Measurements from ENCODE around the gene ROCK2. TPM values are rescaled to one million over a fixed set of nuclear protein-coding genes. Genes with fewer than 3 reads are reported as not detected.

Gene ROCK2
- total RNA-seq, 2 donors from 2014 or later: 41.1 to 47.6 TPM

DNA sequence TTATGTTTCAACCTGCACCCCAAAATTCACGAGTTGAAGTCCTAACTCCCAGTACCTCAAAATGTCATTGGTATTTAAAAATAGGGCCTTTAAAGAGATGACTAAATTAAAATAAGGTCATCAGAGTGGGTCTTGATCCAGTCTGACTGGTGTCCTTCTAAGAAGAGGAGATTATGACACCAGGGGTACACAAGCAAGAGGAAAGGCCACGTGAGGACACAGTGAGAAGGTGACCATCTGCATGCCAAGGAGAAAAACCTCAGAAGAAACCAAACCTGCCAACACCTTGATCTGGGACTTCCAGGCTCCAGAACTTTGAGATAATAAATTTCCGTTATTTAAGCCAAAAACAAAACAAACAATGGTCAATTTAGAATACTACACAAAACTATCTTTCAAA is 22.6 kb downstream of the ROCK2 start:
- intact Hi-C loops (cut with DNase I): no loop called here
- ATAC-seq: no peak
- no peak for DNase-seq

DNA sequence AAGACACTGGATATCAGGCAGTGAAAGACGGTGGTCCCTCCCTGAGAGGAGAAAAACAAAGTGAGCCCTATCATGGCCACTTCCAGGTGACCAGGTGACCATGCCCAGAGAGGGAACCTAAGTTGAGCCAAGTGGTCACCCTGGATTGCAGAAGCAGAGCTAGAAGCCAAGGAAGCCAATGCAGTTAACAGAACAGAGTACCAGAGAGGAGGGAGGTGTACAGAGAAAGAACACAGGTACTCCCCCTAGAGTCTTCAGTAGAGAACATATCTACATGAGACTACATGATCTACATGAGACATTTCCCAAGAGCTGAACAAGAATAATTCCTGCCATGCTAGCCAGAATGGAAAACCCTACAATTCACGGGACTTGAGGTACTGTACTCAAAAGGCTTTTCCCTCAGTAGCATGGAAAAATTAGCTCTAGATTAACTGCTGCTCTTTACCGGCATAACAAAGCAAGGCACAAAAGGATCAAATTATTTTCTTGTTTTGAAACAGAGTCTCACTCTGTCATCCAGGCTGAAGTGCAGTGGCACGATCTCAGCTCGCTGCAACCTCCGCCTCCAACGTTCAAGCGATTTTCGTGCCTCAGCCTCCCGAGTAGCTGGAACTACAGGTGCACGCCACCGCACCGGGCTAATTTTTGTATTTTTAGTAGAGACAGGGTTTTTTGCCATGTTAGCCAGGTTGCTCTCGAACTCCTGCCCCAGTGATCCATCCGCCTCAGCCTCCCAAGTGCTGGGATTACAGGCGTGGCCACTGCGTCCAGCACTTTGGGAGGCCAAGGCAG is 23.5 kb downstream of the ROCK2 start:
- ATAC-seq (no peak), DNase-seq (no peak)
- intact Hi-C loops (cut with DNase I): no loop called here

DNA sequence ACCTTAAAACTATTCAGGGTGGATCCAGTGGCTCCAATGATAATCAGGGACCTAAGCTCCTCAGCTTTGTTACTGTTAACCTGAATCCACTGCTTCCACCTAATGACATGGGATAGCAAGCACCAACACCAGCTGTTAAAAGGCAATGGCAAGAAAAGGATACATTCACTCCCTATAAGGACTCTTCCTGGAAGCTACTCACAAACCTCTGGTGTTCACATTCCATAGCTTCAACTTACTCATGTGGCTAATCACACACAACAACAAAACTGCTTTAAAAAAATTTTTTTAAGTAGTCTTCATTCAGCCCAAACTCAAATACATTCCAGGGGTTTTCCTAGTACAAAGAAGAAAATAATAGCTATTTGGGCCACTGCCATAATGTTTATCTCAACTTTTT is 24.5 kb downstream of the ROCK2 start:
- intact Hi-C loops (cut with DNase I): no loop called here
- ATAC-seq (no peak), DNase-seq (no peak)

DNA sequence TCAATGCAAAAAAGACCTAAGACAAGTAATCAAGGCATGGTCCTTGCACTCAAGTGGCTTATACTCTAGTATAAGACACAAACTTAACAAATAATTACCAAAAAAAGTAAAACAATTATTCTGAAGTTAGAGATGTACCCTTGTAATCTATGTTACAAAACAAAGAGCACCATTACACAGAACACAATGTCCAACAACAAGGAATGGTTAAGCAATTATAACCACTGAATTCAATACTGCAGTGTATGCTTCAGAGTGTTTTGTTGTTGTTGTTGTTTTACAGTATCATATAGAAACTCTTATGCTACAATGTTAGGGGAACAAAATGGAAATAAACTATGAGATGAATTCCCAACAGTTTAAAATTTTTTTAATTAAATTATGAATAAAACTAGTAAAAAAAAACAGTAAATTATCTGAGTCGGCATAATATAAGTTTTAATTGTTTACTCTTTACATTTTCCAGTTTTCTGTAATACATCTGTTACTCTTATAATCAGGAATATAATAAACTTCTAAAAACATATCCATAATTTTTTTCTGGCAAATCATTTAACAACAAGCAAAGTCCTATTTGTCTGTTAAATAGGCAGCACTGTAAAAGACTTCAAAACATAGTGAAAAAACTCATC is 29.2 kb downstream of the ROCK2 start:
- ATAC-seq (no peak), DNase-seq (no peak)
- intact Hi-C loops (cut with DNase I): no loop called here

DNA sequence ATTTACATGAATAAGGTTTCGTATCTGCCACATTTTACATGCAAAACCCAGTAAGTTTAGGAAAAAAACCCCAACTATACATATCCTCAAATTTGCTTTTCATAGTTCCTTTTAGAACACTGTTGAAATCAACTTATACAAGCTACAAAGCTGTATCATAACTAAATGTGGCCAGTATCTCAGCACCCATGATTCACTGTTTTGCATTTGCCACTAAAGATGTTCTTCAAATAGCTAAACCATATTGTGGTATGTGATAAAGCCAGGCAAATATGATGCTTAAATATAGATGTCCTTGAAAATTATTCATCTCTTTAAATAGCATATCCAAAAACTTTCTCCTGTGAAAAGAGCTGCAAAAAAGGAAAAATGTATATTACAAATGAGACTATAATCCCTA is 29.9 kb downstream of the ROCK2 start:
- ATAC-seq (no peak), DNase-seq (no peak)
- intact Hi-C loops (cut with DNase I): no loop called here

DNA sequence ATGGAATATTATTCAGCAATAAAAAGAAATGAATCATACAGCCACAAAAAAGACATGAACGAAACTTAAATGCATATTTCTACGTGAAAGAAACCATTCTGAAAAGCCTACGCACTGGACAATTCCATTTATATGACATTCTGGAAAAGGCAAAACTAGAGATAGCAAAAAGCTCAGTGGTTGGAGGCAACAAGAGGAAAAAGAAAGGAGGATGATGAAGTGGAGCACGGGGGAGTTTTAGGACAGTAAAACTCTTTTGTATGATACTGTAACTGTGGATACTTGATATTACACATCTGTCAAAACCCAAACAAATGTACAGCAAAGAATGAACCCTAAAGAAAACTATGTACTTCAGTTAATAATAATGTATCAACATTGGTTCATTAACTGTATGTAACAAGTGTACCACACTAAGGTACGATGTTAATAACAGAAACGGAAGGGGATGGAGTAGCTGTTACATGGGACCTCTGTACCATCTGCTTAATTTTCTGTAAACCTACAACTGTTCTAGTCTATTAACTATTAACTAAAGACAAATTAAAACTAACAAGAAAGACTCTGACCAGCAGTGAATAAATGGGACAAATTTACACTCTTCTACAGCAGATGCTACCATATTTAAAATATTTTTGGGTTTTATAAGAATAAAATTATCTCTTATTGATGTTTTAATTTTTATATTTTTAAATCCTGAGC is 31.5 kb downstream of the ROCK2 start:
- no peak for DNase-seq
- no peak for ATAC-seq
- intact Hi-C loops (cut with DNase I): no loop called here

DNA sequence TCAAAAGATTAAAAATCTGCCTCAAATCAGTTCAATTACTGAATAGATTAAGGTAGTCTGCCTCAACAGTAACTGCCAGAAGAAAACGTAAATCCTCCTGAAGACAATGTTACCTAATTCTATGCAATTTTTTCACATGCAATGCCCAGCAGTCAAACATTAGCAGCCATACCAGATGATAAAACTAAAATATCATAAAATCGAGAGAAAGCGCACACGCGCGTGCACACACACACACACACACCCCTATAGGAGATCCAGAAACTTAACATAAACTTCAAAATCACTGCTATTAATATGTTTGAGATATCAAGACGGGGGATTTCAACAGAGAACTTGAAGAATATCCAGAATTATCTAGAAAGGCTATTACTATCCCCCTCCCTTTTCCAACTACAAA is 32.9 kb downstream of the ROCK2 start:
- intact Hi-C loops (cut with DNase I): no loop called here
- ATAC-seq: no peak

DNA sequence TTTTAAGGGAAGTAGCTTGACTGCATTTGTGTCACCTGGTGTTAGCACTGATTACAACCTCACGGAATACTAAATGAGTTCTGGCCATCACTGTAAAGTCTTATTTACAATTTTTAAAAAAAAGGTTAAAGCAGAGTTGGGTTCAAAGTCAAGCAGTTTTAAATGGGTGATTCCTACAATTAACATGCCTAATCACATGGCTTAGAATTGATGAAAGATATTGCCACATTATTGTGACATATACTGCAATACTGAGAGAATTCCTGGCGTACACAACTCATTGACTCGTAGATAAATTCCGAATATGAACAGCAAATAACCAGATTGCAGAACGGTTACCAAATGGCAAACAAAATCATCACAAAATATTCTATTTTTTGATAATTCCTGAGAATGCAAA is 34.2 kb downstream of the ROCK2 start:
- no peak for ATAC-seq

More for the DNA sequence above, 32.9 kb downstream of the ROCK2 start:
- no peak for DNase-seq

DNA sequence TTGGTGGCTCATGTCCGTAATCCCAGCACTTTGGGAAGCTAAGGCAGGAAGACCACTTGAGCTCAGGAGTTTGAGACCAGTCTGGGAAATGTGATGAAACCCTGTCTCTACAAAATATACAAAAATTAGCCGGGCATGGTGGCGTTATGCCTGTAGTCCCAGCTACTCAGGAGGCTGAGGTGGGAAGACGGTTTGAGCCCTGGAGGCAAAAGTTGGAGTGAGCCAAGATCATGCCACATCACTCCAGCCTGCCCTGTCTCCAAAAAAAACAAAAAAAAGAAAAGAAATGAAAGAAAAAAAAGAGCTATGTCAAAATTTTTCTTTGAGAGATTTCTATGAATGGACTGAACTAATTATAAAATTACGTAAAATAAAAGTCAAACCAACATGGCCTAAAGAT is 34.7 kb downstream of the ROCK2 start:
- DNase-seq (no peak), ATAC-seq (no peak)
- intact Hi-C loops (cut with DNase I): no loop called here

More for the DNA sequence above, 34.2 kb downstream of the ROCK2 start:
- intact Hi-C loops (cut with DNase I): no loop called here
- no peak for DNase-seq

DNA sequence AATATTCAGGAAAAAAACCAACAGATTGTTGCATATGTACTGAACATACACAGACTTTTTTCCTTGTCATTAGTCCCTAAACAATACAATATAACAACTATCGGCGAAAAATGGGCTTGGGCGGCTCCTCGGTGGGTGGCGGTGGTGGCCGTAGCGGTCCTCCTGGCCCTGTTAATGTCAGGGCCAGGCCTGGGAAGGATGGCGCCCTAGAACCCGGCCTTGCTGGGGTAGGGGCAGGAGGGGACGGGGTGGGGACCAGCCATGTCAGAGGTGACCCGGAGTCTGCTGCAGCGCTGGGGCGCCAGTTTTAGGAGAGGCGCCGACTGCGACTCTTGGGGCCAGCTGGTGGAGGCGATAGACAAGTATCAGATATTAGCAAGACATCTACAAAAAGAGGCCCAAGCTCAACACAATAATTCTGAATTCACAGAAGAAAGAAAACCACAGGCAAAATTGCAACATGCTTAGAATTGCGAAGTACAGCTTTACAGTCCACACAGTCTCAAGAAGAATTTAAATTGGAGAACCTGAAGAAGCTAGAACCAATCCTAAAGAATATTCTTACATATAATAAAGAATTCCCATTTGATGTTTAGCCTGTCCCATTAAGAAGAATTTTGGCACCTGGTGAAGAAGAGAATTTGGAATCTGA is 36.5 kb downstream of the ROCK2 start:
- intact Hi-C loops (cut with DNase I): no loop called here
- ATAC-seq (no peak), DNase-seq (no peak)

DNA sequence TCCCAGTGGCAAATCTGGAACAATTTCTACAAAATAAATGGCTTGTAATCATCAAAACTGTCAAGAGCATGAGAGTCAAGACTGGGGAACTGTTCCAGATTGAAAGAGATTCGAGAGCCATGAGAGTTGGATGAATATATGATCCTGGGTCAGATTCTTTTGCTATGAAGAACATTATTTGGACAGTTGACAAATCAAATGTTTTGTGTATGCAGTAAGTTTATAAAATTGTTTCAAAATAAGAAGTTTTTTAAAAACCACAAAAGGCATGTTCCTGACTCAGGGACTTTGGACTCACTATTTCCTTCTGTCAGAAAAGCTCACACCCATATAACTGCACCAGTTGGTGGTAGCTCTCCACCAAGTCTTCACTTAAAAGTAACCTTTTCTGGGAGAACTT is 38.5 kb downstream of the ROCK2 start:
- peak in 1 of 2 donors; percentile 73 for ATAC-seq
- DNase-seq: no peak
- intact Hi-C loops (cut with DNase I): no loop called here

DNA sequence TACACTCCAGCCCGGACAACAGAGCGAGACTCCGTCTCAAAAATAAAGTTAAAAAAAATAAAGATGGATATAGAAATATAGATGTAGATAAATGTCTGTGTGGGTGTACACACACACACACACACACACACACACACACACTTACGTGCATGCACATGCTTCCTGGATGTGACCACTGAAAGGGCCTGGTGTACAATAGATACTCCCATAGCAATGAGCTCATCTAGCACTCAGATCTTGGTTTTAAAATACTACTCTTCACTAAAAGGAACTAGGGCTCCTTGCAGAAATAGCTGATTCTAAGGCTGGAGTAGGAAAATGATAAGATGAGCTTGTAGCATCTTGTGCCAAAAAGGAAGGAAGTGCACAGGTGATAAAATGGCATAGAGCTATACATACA is 39.1 kb downstream of the ROCK2 start:
- no peak for DNase-seq
- no peak for ATAC-seq
- intact Hi-C loops (cut with DNase I): no loop called here

DNA sequence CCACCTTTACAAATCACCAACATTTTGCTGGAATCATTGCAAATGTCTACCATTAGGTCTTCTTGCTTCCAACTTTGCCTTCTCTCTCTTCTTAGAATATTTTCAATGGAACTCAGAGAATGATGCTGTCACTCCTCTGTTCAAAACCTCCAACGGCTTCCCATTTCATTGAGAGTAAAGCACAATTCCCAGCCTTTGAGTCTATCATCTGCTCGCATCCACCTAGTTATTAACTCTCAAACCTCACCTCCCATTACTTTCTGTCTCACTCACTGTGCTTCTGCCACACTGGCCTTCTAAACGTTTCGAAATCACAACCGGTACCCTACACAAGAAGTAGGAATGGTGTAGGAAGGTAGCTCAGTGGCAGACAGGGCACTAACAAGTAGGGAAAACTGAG is 40.0 kb downstream of the ROCK2 start:
- intact Hi-C loops (cut with DNase I): no loop called here
- DNase-seq (no peak), ATAC-seq (no peak)

DNA sequence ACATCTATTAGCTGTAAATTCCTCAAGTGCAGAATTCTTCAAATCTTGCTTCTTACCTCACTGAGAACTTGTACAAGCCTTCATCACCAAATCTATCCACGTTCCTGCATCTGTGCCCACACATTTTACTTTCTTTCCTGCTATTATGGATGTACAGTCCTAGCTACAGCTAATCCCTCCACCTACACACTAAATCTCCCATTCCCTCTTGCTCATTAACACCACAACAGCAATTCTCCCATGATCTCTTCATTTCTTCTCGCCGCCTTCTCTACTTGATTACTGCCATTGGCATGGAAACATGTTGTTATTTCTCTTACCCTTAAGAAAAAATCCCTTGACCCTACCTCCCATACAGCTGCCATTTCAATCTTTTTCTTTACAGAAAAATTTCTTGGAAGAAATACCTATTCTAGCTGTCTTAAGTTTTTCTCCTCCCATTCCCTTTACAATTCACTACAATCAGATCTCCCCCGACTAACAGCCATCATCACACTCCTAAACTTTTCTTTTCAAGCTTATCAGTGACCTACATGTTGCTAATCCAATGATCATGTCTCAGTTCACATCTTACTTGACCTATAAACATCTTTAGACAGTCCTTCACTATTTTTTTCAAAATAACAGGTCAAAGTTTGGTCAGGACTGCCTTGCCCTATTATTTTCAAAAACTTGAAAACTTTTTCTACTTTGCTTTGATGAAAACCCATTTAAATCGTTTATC is 41.0 kb downstream of the ROCK2 start:
- intact Hi-C loops (cut with DNase I): no loop called here
- DNase-seq (no peak), ATAC-seq (no peak)

DNA sequence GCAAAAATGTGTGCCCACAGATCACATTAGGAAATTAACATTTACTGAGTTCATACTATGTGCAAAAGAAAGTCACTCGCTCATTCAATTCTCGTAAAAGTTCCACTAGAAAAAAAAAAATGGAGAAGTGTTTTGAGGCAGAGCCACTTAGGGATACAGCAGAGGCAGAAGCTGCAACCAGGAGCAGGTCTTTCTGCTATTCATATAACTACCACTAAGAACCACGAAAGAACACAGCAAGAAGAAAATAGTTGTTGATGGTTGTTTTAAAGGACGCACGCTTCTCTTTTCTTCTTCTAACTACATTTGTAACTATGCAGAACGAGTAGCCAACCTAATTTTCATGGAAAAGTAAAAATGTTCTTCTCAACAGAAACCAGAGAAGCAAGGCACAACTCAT is 45.0 kb downstream of the ROCK2 start:
- DNase-seq: no peak
- intact Hi-C loops (cut with DNase I): no loop called here
- no peak for ATAC-seq

DNA sequence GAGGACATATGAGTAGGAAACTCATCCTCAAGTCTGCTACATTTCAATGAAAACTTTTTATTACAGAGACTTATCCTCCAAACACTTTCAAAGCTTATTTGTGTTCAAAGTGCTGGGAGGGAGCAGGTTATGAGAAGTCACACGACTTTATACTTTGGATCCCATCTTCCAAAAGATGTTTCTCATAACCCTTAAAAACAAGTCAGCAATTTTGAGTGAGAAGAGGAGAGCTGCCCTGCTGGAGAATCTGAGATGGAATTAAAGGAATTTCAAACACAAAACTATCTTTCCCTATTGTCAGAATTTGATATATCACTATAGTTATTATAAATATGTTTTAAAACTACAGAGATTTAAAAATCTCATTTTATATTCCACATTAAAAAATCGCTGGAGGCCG is 45.8 kb downstream of the ROCK2 start:
- intact Hi-C loops (cut with DNase I): no loop called here
- no peak for DNase-seq
- no peak for ATAC-seq

DNA sequence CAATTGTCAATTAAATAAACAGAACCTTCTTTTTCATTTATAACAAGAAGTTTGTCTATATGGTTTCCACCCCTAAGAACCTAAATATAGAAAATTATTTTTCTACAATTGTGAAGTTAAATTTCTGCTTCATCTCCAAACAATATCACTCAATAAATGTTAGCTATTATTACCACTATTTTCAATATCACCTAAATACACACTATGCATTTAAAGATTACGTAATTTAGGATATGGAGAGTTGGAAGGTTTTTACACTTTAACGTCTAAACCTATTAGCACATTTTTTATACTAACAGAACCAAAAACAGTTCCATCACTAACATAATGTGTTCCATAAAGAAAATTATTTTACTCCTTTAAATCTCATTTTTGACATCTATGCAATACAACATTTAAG is 48.0 kb downstream of the ROCK2 start:
- DNase-seq: no peak
- no peak for ATAC-seq
- intact Hi-C loops (cut with DNase I): no loop called here

DNA sequence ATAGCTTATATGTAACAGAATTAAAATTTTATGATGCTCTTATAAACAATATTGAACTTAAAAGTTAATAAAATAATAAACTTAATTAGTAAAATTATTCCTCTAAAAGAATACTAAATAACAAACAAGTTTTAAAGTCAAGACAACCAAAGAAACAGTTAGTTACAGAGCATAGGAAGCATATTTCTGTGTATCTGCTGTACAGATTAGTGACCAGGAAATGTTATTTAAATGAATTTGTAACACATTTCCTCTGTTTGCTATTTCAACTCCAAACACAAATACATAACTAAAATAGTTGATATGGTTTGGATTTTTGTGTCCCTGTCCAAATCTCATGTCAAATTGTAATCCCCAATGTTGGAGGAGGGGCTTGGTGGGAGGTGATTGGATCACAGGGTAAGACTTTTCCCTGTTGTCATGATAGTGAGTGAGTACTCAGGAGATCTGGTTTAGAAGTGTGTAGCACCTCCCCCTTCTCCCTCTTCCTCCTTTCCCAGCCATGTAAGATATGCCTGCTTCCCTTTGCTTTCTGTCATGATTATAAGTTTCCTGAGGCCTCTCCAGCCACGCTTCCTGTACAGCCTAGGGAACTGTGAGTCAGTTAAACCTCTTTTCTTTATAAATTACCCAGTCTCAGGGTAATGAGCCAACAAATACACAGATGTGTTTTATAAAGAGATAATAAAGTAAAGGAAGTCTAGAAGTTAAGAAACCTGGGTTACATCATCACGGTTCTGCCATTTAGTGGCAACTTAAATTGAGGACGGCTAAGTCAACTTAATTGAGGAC is 51.8 kb downstream of the ROCK2 start:
- DNase-seq (peak; percentile 46), ATAC-seq (peak in 1 of 2 donors; percentile 89)
- intact Hi-C loops (cut with DNase I): no loop called here

DNA sequence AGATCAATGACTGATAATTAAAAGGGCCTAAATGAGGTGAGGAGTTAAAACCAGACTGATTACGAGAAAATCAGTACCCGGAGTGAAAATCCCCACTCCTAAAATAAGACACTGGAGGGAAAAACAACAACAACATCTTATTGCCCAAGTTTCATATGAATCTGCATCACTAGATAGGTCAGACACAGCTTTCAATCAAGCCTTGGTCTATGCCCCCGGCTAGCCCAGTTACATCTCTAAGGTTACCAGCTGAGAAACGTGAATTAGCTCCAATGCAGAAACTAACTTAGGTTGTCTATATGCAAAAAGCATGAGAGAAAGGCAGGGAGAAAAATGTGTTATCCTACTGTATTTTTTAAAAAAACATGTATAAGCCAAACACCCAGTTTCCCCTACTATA is 53.7 kb downstream of the ROCK2 start:
- DNase-seq (no peak), ATAC-seq (no peak)
- intact Hi-C loops (cut with DNase I): no loop called here

Data from left cardiac atrium (tissue), 4 donors.